HG03439 (cell line): ENCODE data around the gene ZC3H12D.
"Not testable (repeated sequence)": the region's sequence is repeated elsewhere in the genome, so short reads cannot be mapped to it uniquely, and the experiment has no call there.

Experiments used
- ATAC-seq: cut with Tn5 transposase; IDR thresholded peaks from one replicate; pipeline ENCODE4 v1.9.1; 2021; ENCODE audit warnings: mild to moderate bottlenecking, moderate library complexity; ENCODE audit not compliant: unreplicated experiment

ZC3H12D gene

GRCh38 chr6:149444360-149445094 lies 40.3 kb downstream of the ZC3H12D start:
- not testable (repeated sequence) for ATAC-seq

GRCh38 chr6:149443411-149444181 lies 41.2 kb downstream of the ZC3H12D start:
- no peak for ATAC-seq

- no peak for ATAC-seq
Observed at GRCh38 chr6:149441740-149442139, 43.1 kb downstream of the ZC3H12D start.

GRCh38 chr6:149440735-149441671 lies 43.8 kb downstream of the ZC3H12D start:
- no peak for ATAC-seq

GRCh38 chr6:149439626-149440025 lies 45.2 kb downstream of the ZC3H12D start:
- no peak for ATAC-seq

- no peak for ATAC-seq
Observed at GRCh38 chr6:149438855-149439254, 46.0 kb downstream of the ZC3H12D start.

GRCh38 chr6:149437212-149437611 lies 47.6 kb downstream of the ZC3H12D start:
- ATAC-seq: no peak

- no peak for ATAC-seq
Observed at GRCh38 chr6:149436647-149437046, 48.2 kb downstream of the ZC3H12D start.

GRCh38 chr6:149435919-149436586 lies 48.8 kb downstream of the ZC3H12D start:
- ATAC-seq: no peak

- ATAC-seq: no peak
Observed at GRCh38 chr6:149433881-149434280, 50.9 kb downstream of the ZC3H12D start.

GRCh38 chr6:149433405-149433804 lies 51.4 kb downstream of the ZC3H12D start:
- ATAC-seq: no peak

GRCh38 chr6:149431905-149432775 lies 52.7 kb downstream of the ZC3H12D start:
- ATAC-seq: peak; percentile 81

GRCh38 chr6:149429427-149430360 lies 55.1 kb downstream of the ZC3H12D start:
- no peak for ATAC-seq

GRCh38 chr6:149428606-149429005 lies 56.2 kb downstream of the ZC3H12D start:
- ATAC-seq: no peak

GRCh38 chr6:149425754-149426153 lies 59.1 kb downstream of the ZC3H12D start:
- ATAC-seq: no peak

- ATAC-seq: no peak
Observed at GRCh38 chr6:149425224-149425623, 59.6 kb downstream of the ZC3H12D start.

- no peak for ATAC-seq
Observed at GRCh38 chr6:149423964-149424440, 60.8 kb downstream of the ZC3H12D start.

GRCh38 chr6:149422581-149422980 lies 62.2 kb downstream of the ZC3H12D start:
- no peak for ATAC-seq
